Measurements from ENCODE around the gene NDUFA7. TPM values are rescaled to one million over a fixed set of nuclear protein-coding genes. Genes with fewer than 3 reads are reported as not detected.

NDUFA7 gene
- total and polyA plus RNA-seq, 9 donors: 7.7 to 63.7 (median 30.2) TPM

Other genes with a start within 250 kb of the NDUFA7 start
- under 1 TPM in 6 of 7 donors, not detected in 1; 0.08 to 0.74 (median 0.28) TPM for gene FBN3, start 171.8 kb downstream of the NDUFA7 start, total RNA-seq
- gene FBN3, start 171.8 kb downstream of the NDUFA7 start, polyA plus RNA-seq: under 1 TPM in 1 of 2 donors, not detected in 1; 0.21 TPM
- gene CERS4, start 112.0 kb downstream of the NDUFA7 start, total RNA-seq: 10 to 100 TPM; 28.7 to 61.6 (median 45.5) TPM
- 10 to 100 TPM; 20.1 to 37.4 TPM for gene CERS4, start 112.0 kb downstream of the NDUFA7 start, polyA plus RNA-seq
- gene CD320, start 13.0 kb downstream of the NDUFA7 start, total RNA-seq: 10 to 100 TPM; 16.0 to 57.0 (median 34.2) TPM
- gene CD320, start 13.0 kb downstream of the NDUFA7 start, polyA plus RNA-seq: 10 to 100 TPM in 1 of 2 donors, 1 to 10 TPM in 1; 1.9 to 34.3 TPM
- gene RPS28, start 121 bp upstream of the NDUFA7 start, total RNA-seq: 1,000 to 10,000 TPM in 6 of 7 donors, 100 to 1,000 TPM in 1; 749 to 2,713 (median 2,209) TPM
- gene RPS28, start 121 bp upstream of the NDUFA7 start, polyA plus RNA-seq: 100 to 1,000 TPM in 1 of 2 donors, 10 to 100 TPM in 1; 47.7 to 795 TPM
- gene KANK3, start 21.9 kb upstream of the NDUFA7 start, total RNA-seq: 10 to 100 TPM in 1 of 7 donors, 1 to 10 TPM in 6; 3.3 to 11.7 (median 4.3) TPM
- gene KANK3, start 21.9 kb upstream of the NDUFA7 start, polyA plus RNA-seq: 1 to 10 TPM in 1 of 2 donors, under 1 TPM in 1; 0.73 to 9.7 TPM
- 10 to 100 TPM in 3 of 7 donors, 1 to 10 TPM in 3, under 1 TPM in 1; 0.71 to 35.0 (median 2.1) TPM for gene ANGPTL4, start 42.8 kb upstream of the NDUFA7 start, total RNA-seq
- 10 to 100 TPM in 1 of 2 donors, 1 to 10 TPM in 1; 3.0 to 11.7 TPM for gene ANGPTL4, start 42.8 kb upstream of the NDUFA7 start, polyA plus RNA-seq
- 100 to 1,000 TPM in 5 of 7 donors, 10 to 100 TPM in 2; 29.3 to 142 (median 102) TPM for gene RAB11B, start 69.0 kb upstream of the NDUFA7 start, total RNA-seq
- gene RAB11B, start 69.0 kb upstream of the NDUFA7 start, polyA plus RNA-seq: 100 to 1,000 TPM in 1 of 2 donors, 10 to 100 TPM in 1; 20.8 to 103 TPM
- 10 to 100 TPM; 20.7 to 62.7 (median 27.2) TPM for gene MARCHF2, start 91.9 kb upstream of the NDUFA7 start, total RNA-seq
- gene MARCHF2, start 91.9 kb upstream of the NDUFA7 start, polyA plus RNA-seq: 10 to 100 TPM; 13.8 to 22.0 TPM
- gene HNRNPM, start 123.6 kb upstream of the NDUFA7 start, total RNA-seq: 100 to 1,000 TPM in 6 of 7 donors, 10 to 100 TPM in 1; 88.2 to 220 (median 180) TPM
- gene HNRNPM, start 123.6 kb upstream of the NDUFA7 start, polyA plus RNA-seq: 100 to 1,000 TPM; 146 to 285 TPM
- gene PRAM1, start 181.3 kb upstream of the NDUFA7 start, total RNA-seq: 1 to 10 TPM in 4 of 7 donors, under 1 TPM in 3; 0.11 to 2.2 (median 1.4) TPM
- gene PRAM1, start 181.3 kb upstream of the NDUFA7 start, polyA plus RNA-seq: under 1 TPM; 0.35 to 0.88 TPM
- 10 to 100 TPM; 20.9 to 49.7 (median 26.2) TPM for gene ZNF414, start 192.8 kb upstream of the NDUFA7 start, total RNA-seq
- gene ZNF414, start 192.8 kb upstream of the NDUFA7 start, polyA plus RNA-seq: 10 to 100 TPM in 1 of 2 donors, under 1 TPM in 1; 0.62 to 45.3 TPM